ENCODE data around the gene SMURF2.

DNA sequence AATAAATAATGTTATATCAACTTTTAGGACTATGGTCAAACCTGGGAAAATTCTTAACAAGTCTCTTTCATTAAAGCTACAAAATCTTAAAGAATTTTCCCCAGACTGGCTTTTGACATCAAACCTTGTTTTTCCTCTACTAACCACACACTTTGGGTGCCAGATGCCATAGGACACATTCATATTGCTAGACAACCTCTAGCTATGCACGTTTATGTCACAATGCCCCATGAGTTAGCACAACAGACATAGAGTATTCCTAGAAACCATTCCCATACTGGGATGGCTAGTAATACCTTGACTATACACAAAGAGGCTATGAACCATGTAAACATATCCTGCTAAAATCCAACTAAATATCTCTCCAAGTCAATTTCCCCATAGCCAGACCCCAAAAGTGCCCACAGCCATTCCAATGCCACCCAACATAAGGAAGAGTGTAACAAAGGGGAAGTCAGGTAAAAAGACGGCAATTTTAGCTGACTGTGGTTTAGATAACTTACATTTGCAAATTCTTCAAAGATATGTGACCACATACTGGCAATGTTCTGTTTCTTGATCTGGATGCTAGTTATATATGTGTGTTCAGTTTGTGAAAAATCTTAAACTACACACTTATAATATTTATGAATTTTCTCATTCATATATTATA is 23.4 kb downstream of the SMURF2 start:
- TF ChIP-seq POLR2AphosphoS5 (IDR thresholded peaks at IDR 0.05; ENCODE audit: low read depth, low read length) (no peak), ZNF274 (IDR thresholded peaks at IDR 0.05; ENCODE audit: low read depth, low read length) (no peak), YY1 (IDR thresholded peaks at IDR 0.05; ENCODE audit: extremely low read depth, insufficient replicate concordance, low read depth, low read length) (no peak), CTCF (IDR thresholded peaks at IDR 0.05 in 2 of 3, conservative IDR thresholded peaks at IDR 0.05 in 1 of 3; ENCODE audit: borderline replicate concordance in 1 of 3, insufficient read depth in 1 of 3, low read depth in 2 of 3, low read length in 2 of 3) (no peak), POLR2A (IDR thresholded peaks at IDR 0.05; ENCODE audit: borderline replicate concordance, extremely low read depth, insufficient read depth, insufficient read length) (no peak)
- TF ChIP-seq, protein P1, sequence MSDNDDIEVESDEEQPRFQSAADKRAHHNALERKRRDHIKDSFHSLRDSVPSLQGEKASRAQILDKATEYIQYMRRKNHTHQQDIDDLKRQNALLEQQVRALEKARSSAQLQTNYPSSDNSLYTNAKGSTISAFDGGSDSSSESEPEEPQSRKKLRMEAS (IDR thresholded peaks at IDR 0.05): no peak

Measured in HCT116 (cell line).